ENCODE data around the gene MEP1B. TPM values are rescaled to one million over a fixed set of nuclear protein-coding genes. Genes with fewer than 3 reads are reported as not detected.

MEP1B gene
- polyA plus RNA-seq, 1 of the 3 experiments (the other 2 are of a cell fraction): not detected

GRCh38 chr18:32195881-32196815, 6.3 kb downstream of the MEP1B start:
- H3K9me2 ChIP-seq: no peaks in the 10 kb centered on the region
- H3K9ac ChIP-seq: no peak overlapping the region
- CTCF ChIA-PET: interaction anchor here (1.1 kb wide), 1 partner anchor 29 kb away, joined by 3 read pairs; no protein-coding TSS in a partner anchor
- H3K79me2 ChIP-seq (ENCODE audit: insufficient read depth): no peaks in the 10 kb centered on the region
- H3K4me1 ChIP-seq (ENCODE audit: control insufficient read depth in 1 of 2, insufficient read depth in 2 of 2, low read depth in 1 of 2, low read length in 1 of 2): no peaks in the 10 kb centered on the region; a peak in 1 of 4 replicates
- no peak overlapping the region for H2AFZ ChIP-seq (ENCODE audit: low read depth)
- no peak for TF ChIP-seq IRF3 (IDR thresholded peaks at IDR 0.05; ENCODE audit: low read depth, low read length)
- no peak for TF ChIP-seq RXRA (IDR thresholded peaks at IDR 0.05; ENCODE audit: borderline replicate concordance, low read depth)
- no peak for TF ChIP-seq CHD2 (IDR thresholded peaks at IDR 0.05; ENCODE audit: low read length, partially characterized antibody)
- TF ChIP-seq REST (IDR thresholded peaks at IDR 0.05; ENCODE audit: low read depth, low read length): no peak
- TF ChIP-seq GABPA (IDR thresholded peaks at IDR 0.05; ENCODE audit: low read depth): no peak
- TF ChIP-seq USF2 (IDR thresholded peaks at IDR 0.05; ENCODE audit: borderline replicate concordance, low read depth, low read length): no peak
- no peak for TF ChIP-seq TCF12 (IDR thresholded peaks at IDR 0.05)
- no peak for TF ChIP-seq JUND (IDR thresholded peaks at IDR 0.05)
- TF ChIP-seq FOXJ3 (CRISPR knock-in tag; IDR thresholded peaks at IDR 0.05): no peak
- TF ChIP-seq POLR2AphosphoS5 (IDR thresholded peaks at IDR 0.05; ENCODE audit: low read depth, low read length): no peak
- no peak for TF ChIP-seq FOXM1 (IDR thresholded peaks at IDR 0.05; ENCODE audit: low read depth)
- TF ChIP-seq ZBTB33 (IDR thresholded peaks at IDR 0.05; ENCODE audit: borderline replicate concordance, low read depth): no peak
- no peak for TF ChIP-seq RFX5 (IDR thresholded peaks at IDR 0.05; ENCODE audit: low read length)
- no peak for TF ChIP-seq NFIC (IDR thresholded peaks at IDR 0.05; ENCODE audit: borderline replicate concordance)
- no peaks in the 10 kb centered on the region for H4K20me1 ChIP-seq (ENCODE audit: insufficient read depth)
- no peak overlapping the region for H3K27ac ChIP-seq (ENCODE audit: low read depth in 2 of 2, low read length in 1 of 2)
- DNase-seq: no peak
- POLR2A ChIA-PET: no interaction called here
- H3K4me3 ChIP-seq (ENCODE audit: low read depth in 2 of 2, low read length in 1 of 2): no peak overlapping the region
- 76% methylated on average over 13 of the region's 32 CpGs for WGBS (ENCODE audit: low lambda C conversion rate)
- H3K27me3 ChIP-seq (ENCODE audit: insufficient read depth): no peaks in the 10 kb centered on the region
- H3K36me3 ChIP-seq (replicated peaks in 1 of 2; ENCODE audit: control insufficient read depth in 1 of 2, insufficient read depth in 2 of 2, low read length in 1 of 2): no peaks in the 10 kb centered on the region
- no peaks in the 10 kb centered on the region for H3K9me3 ChIP-seq
- no peaks in the 10 kb centered on the region for H3F3A ChIP-seq (replicated peaks; ENCODE audit: insufficient read depth)
- H3K4me2 ChIP-seq: no peak overlapping the region

Measured in SK-N-SH (cell line).